Measurements from ENCODE around the gene CKMT1B. TPM values are rescaled to one million over a fixed set of nuclear protein-coding genes. Genes with fewer than 3 reads are reported as not detected.
"Not testable (repeated sequence)": the region's sequence is repeated elsewhere in the genome, so short reads cannot be mapped to it uniquely, and the experiment has no call there.

The CKMT1B gene
- total and polyA plus RNA-seq, 9 of the 15 experiments (the other 6 are each of a cell fraction or from before 2014, with no cell fraction given): 3.2 to 10.6 (median 5.0) TPM

GRCh38 chr15:43600200-43600599 lies 6.4 kb downstream of the CKMT1B start:
- H2AFZ ChIP-seq (ENCODE audit: low read depth, low read length); intact Hi-C loops (cut with micrococcal nuclease); BruUV-seq (replicated peaks); H3K4me2 ChIP-seq (ENCODE audit: insufficient read depth, low read length); H3K9ac ChIP-seq (ENCODE audit: insufficient read depth in 1 of 2, low read depth in 2 of 2, low read length in 2 of 2); H3K4me1 ChIP-seq (replicated peaks in 1 of 2; ENCODE audit: control insufficient read depth in 2 of 2, insufficient read depth in 2 of 2, low read length in 2 of 2); CTCF ChIA-PET (ENCODE audit: low intra/inter-chr PET ratio); H3K36me3 ChIP-seq (ENCODE audit: control insufficient read depth, insufficient read depth, low read length); DNase-seq (ENCODE audit: extremely low read depth in 1 of 4, low spot score in 3 of 4); H3K9me1 ChIP-seq (ENCODE audit: control insufficient read depth, insufficient read depth, low read length); H4K20me1 ChIP-seq (replicated peaks; ENCODE audit: control insufficient read depth, insufficient read depth, low read length); H3K27me3 ChIP-seq (ENCODE audit: control insufficient read depth in 2 of 2, insufficient read depth in 2 of 2, low read length in 2 of 2); H3K4me3 ChIP-seq; H3K79me2 ChIP-seq (ENCODE audit: control insufficient read depth, insufficient read depth, low read length); POLR2A ChIA-PET; H3K9me3 ChIP-seq (replicated peaks; ENCODE audit: control insufficient read depth, insufficient read depth, low read depth, low read length); H3K27ac ChIP-seq (ENCODE audit: extremely low read depth, low read depth, low read length); TF ChIP-seq REST (CRISPR knock-in tag; IDR thresholded peaks at IDR 0.05; ENCODE audit: low read depth): not testable (repeated sequence)
- in situ Hi-C loops (cut with MboI): loop anchor here (5.0 kb wide), 1 partner anchor 102 kb away; no protein-coding TSS in a partner anchor
- ATAC-seq (peak; percentile 43; the same call in 1 of the 3 replicates), FAIRE-seq (peak; percentile 70)
- TF ChIP-seq EHMT2 (IDR thresholded peaks at IDR 0.05) (0 out of 2 replicates have a peak, but pooled peaks have one; percentile 65), REST (IDR thresholded peaks at IDR 0.05; ENCODE audit: borderline replicate concordance) (peak; percentile 58), MIER1 (IDR thresholded peaks at IDR 0.05; ENCODE audit: low read depth) (0 out of 2 replicates have a peak, but pooled peaks have one; percentile 36)
- no CpG with 5 or more reads among the region's 2 CpGs for WGBS (ENCODE audit: insufficient coverage, low coverage, missing lambda C conversion rate)

GRCh38 chr15:43602233-43602632 lies 8.4 kb downstream of the CKMT1B start:
- H3K36me3 ChIP-seq (ENCODE audit: control insufficient read depth, insufficient read depth, low read length); FAIRE-seq; H2AFZ ChIP-seq (ENCODE audit: low read depth, low read length); POLR2A ChIA-PET; H3K9me3 ChIP-seq (replicated peaks; ENCODE audit: control insufficient read depth, insufficient read depth, low read depth, low read length); H3K9ac ChIP-seq (ENCODE audit: insufficient read depth in 1 of 2, low read depth in 2 of 2, low read length in 2 of 2); CTCF ChIA-PET (ENCODE audit: low intra/inter-chr PET ratio); DNase-seq (ENCODE audit: extremely low read depth in 1 of 4, low spot score in 3 of 4); H4K20me1 ChIP-seq (replicated peaks; ENCODE audit: control insufficient read depth, insufficient read depth, low read length); H3K79me2 ChIP-seq (ENCODE audit: control insufficient read depth, insufficient read depth, low read length); H3K4me2 ChIP-seq (ENCODE audit: insufficient read depth, low read length); H3K4me1 ChIP-seq (replicated peaks in 1 of 2; ENCODE audit: control insufficient read depth in 2 of 2, insufficient read depth in 2 of 2, low read length in 2 of 2); intact Hi-C loops (cut with micrococcal nuclease); H3K27ac ChIP-seq (ENCODE audit: extremely low read depth, low read depth, low read length); H3K9me1 ChIP-seq (ENCODE audit: control insufficient read depth, insufficient read depth, low read length); BruUV-seq (replicated peaks); H3K27me3 ChIP-seq (ENCODE audit: control insufficient read depth in 2 of 2, insufficient read depth in 2 of 2, low read length in 2 of 2); ATAC-seq; H3K4me3 ChIP-seq: not testable (repeated sequence)
- in situ Hi-C loops (cut with MboI): loop anchor here (5.0 kb wide), 1 partner anchor 100 kb away; no protein-coding TSS in a partner anchor
- WGBS (ENCODE audit: insufficient coverage, low coverage, missing lambda C conversion rate): 6% methylated on average over 6 of the region's 6 CpGs
